HG02973 (cell line): ENCODE measurements around the gene SLC27A3.
"Not testable (repeated sequence)": the region's sequence is repeated elsewhere in the genome, so short reads cannot be mapped to it uniquely, and the experiment has no call there.

Experiments
- ATAC-seq: cut with Tn5 transposase; IDR thresholded peaks from one replicate; pipeline ENCODE4 v1.9.1; 2021; ENCODE audit warnings: moderate library complexity; ENCODE audit not compliant: unreplicated experiment

Gene SLC27A3

GRCh38 chr1:153763365-153764225 is 11.6 kb upstream of the SLC27A3 start:
- no peak for ATAC-seq

GRCh38 chr1:153764310-153764709 is 10.9 kb upstream of the SLC27A3 start:
- ATAC-seq = no peak

GRCh38 chr1:153766663-153767062 is 8.5 kb upstream of the SLC27A3 start:
- ATAC-seq = not testable (repeated sequence)

- no peak for ATAC-seq
Measured at GRCh38 chr1:153767519-153767918, 7.7 kb upstream of the SLC27A3 start.

GRCh38 chr1:153768316-153769181 is 6.7 kb upstream of the SLC27A3 start:
- no peak for ATAC-seq

GRCh38 chr1:153769221-153769620 is 6.0 kb upstream of the SLC27A3 start:
- ATAC-seq = no peak

- ATAC-seq = no peak
Measured at GRCh38 chr1:153770797-153771196, 4.4 kb upstream of the SLC27A3 start.

- no peak for ATAC-seq
Measured at GRCh38 chr1:153771261-153771660, 3.9 kb upstream of the SLC27A3 start.

GRCh38 chr1:153771841-153772593 is 3.2 kb upstream of the SLC27A3 start:
- ATAC-seq = no peak

- no peak for ATAC-seq
Measured at GRCh38 chr1:153773096-153773921, 1.9 kb upstream of the SLC27A3 start.

- no peak for ATAC-seq
Measured at GRCh38 chr1:153774026-153774595, 1.1 kb upstream of the SLC27A3 start.

- no peak for ATAC-seq
Measured at GRCh38 chr1:153775458-153776327, 486 bp downstream of the SLC27A3 start.

- ATAC-seq = no peak
Measured at GRCh38 chr1:153776352-153776751, 1.1 kb downstream of the SLC27A3 start.

- ATAC-seq = no peak
Measured at GRCh38 chr1:153776845-153777370, 1.7 kb downstream of the SLC27A3 start.

- no peak for ATAC-seq
Measured at GRCh38 chr1:153777648-153778047, 2.4 kb downstream of the SLC27A3 start.

GRCh38 chr1:153778051-153778823 is 3.0 kb downstream of the SLC27A3 start:
- no peak for ATAC-seq

- no peak for ATAC-seq
Measured at GRCh38 chr1:153778824-153779519, 3.8 kb downstream of the SLC27A3 start.
